ENCODE results near the gene LCNL1. TPM values are rescaled to one million over a fixed set of nuclear protein-coding genes. Genes with fewer than 3 reads are reported as not detected.

The LCNL1 gene
- total RNA-seq, 1 experiment from 2014 or later, result 0.21 TPM

GRCh38 chr9:137009938-137010732 lies 27.3 kb downstream of the LCNL1 start:
- no peak overlapping the region for H3K4me3 ChIP-seq (ENCODE audit: insufficient read depth, low read depth, low read length)
- H3K36me3 ChIP-seq (replicated peaks; ENCODE audit: control insufficient read depth, insufficient read depth, low read length), result no peaks in the 10 kb centered on the region
- H3K27me3 ChIP-seq (ENCODE audit: control insufficient read depth, insufficient read depth, low read length), result no peaks in the 10 kb centered on the region; the same call in 1 of the 2 replicates
- DNase-seq, result no peak

GRCh38 chr9:137011156-137011555 lies 28.4 kb downstream of the LCNL1 start:
- Histone ChIP-seq H3K4me3 (ENCODE audit: insufficient read depth, low read depth, low read length) (no peak overlapping the region), H3K36me3 (replicated peaks; ENCODE audit: control insufficient read depth, insufficient read depth, low read length) (no peaks in the 10 kb centered on the region), H3K27me3 (ENCODE audit: control insufficient read depth, insufficient read depth, low read length) (no peaks in the 10 kb centered on the region; the same call in 1 of the 2 replicates)
- no peak for DNase-seq

- H3K36me3 ChIP-seq (replicated peaks; ENCODE audit: control insufficient read depth, insufficient read depth, low read length), result no peaks in the 10 kb centered on the region
- no peaks in the 10 kb centered on the region; the same call in 1 of the 2 replicates for H3K27me3 ChIP-seq (ENCODE audit: control insufficient read depth, insufficient read depth, low read length)
- H3K4me3 ChIP-seq (ENCODE audit: insufficient read depth, low read depth, low read length), result no peak overlapping the region
- DNase-seq, result no peak
Measured at GRCh38 chr9:137011907-137012675, 29.3 kb downstream of the LCNL1 start.

GRCh38 chr9:137012694-137013570 lies 30.1 kb downstream of the LCNL1 start:
- DNase-seq, result peak; percentile 99
- no peaks in the 10 kb centered on the region for H3K36me3 ChIP-seq (replicated peaks; ENCODE audit: control insufficient read depth, insufficient read depth, low read length)

GRCh38 chr9:137013571-137013940 lies 30.8 kb downstream of the LCNL1 start:
- no peaks in the 10 kb centered on the region; the same call in 1 of the 2 replicates for H3K27me3 ChIP-seq (ENCODE audit: control insufficient read depth, insufficient read depth, low read length)
- H3K36me3 ChIP-seq (replicated peaks; ENCODE audit: control insufficient read depth, insufficient read depth, low read length), result no peaks in the 10 kb centered on the region
- DNase-seq, result no peak
- no peak overlapping the region for H3K4me3 ChIP-seq (ENCODE audit: insufficient read depth, low read depth, low read length)

More at GRCh38 chr9:137012694-137013570, 30.1 kb downstream of the LCNL1 start:
- Histone ChIP-seq H3K4me3 (ENCODE audit: insufficient read depth, low read depth, low read length) (no peak overlapping the region), H3K27me3 (ENCODE audit: control insufficient read depth, insufficient read depth, low read length) (no peaks in the 10 kb centered on the region; the same call in 1 of the 2 replicates)

- H3K27me3 ChIP-seq (ENCODE audit: control insufficient read depth, insufficient read depth, low read length), result no peaks in the 10 kb centered on the region; the same call in 1 of the 2 replicates
- no peak for DNase-seq
- H3K4me3 ChIP-seq (ENCODE audit: insufficient read depth, low read depth, low read length), result no peak overlapping the region
- H3K36me3 ChIP-seq (replicated peaks; ENCODE audit: control insufficient read depth, insufficient read depth, low read length), result no peaks in the 10 kb centered on the region
Measured at GRCh38 chr9:137014166-137014565, 31.4 kb downstream of the LCNL1 start.

- DNase-seq, result no peak
- Histone ChIP-seq H3K36me3 (replicated peaks; ENCODE audit: control insufficient read depth, insufficient read depth, low read length) (no peaks in the 10 kb centered on the region), H3K27me3 (ENCODE audit: control insufficient read depth, insufficient read depth, low read length) (no peaks in the 10 kb centered on the region; the same call in 1 of the 2 replicates), H3K4me3 (ENCODE audit: insufficient read depth, low read depth, low read length) (no peak overlapping the region)
Measured at GRCh38 chr9:137014776-137015539, 32.2 kb downstream of the LCNL1 start.

GRCh38 chr9:137015540-137015930 lies 32.7 kb downstream of the LCNL1 start:
- no peak for DNase-seq
- H3K36me3 ChIP-seq (replicated peaks; ENCODE audit: control insufficient read depth, insufficient read depth, low read length), result no peaks in the 10 kb centered on the region
- H3K4me3 ChIP-seq (ENCODE audit: insufficient read depth, low read depth, low read length), result no peak overlapping the region
- H3K27me3 ChIP-seq (ENCODE audit: control insufficient read depth, insufficient read depth, low read length), result no peaks in the 10 kb centered on the region; the same call in 1 of the 2 replicates

- Histone ChIP-seq H3K4me3 (ENCODE audit: insufficient read depth, low read depth, low read length) (no peak overlapping the region), H3K27me3 (ENCODE audit: control insufficient read depth, insufficient read depth, low read length) (no peaks in the 10 kb centered on the region; the same call in 1 of the 2 replicates), H3K36me3 (replicated peaks; ENCODE audit: control insufficient read depth, insufficient read depth, low read length) (no peaks in the 10 kb centered on the region)
- DNase-seq, result no peak
Measured at GRCh38 chr9:137015976-137016375, 33.2 kb downstream of the LCNL1 start.

GRCh38 chr9:137016436-137016835 lies 33.6 kb downstream of the LCNL1 start:
- no peaks in the 10 kb centered on the region; the same call in 1 of the 2 replicates for H3K27me3 ChIP-seq (ENCODE audit: control insufficient read depth, insufficient read depth, low read length)
- no peak overlapping the region for H3K4me3 ChIP-seq (ENCODE audit: insufficient read depth, low read depth, low read length)
- H3K36me3 ChIP-seq (replicated peaks; ENCODE audit: control insufficient read depth, insufficient read depth, low read length), result no peaks in the 10 kb centered on the region
- no peak for DNase-seq

GRCh38 chr9:137017071-137017470 lies 34.3 kb downstream of the LCNL1 start:
- Histone ChIP-seq H3K4me3 (ENCODE audit: insufficient read depth, low read depth, low read length) (no peak overlapping the region), H3K36me3 (replicated peaks; ENCODE audit: control insufficient read depth, insufficient read depth, low read length) (no peaks in the 10 kb centered on the region), H3K27me3 (ENCODE audit: control insufficient read depth, insufficient read depth, low read length) (no peaks in the 10 kb centered on the region; the same call in 1 of the 2 replicates)
- no peak for DNase-seq

- Histone ChIP-seq H3K27me3 (ENCODE audit: control insufficient read depth, insufficient read depth, low read length) (no peaks in the 10 kb centered on the region; the same call in 1 of the 2 replicates), H3K36me3 (replicated peaks; ENCODE audit: control insufficient read depth, insufficient read depth, low read length) (no peaks in the 10 kb centered on the region), H3K4me3 (ENCODE audit: insufficient read depth, low read depth, low read length) (no peak overlapping the region)
- peak; percentile 86 for DNase-seq
Measured at GRCh38 chr9:137017791-137018497, 35.2 kb downstream of the LCNL1 start.

Measured in H7 (cell line).